Type B pancreatic cell (in vitro differentiated cells): ENCODE measurements around the gene OAT. TPM values are rescaled to one million over a fixed set of nuclear protein-coding genes. Genes with fewer than 3 reads are reported as not detected.
A peak's percentile ranks its signal among the peaks of the same experiment; 100 is the strongest.

Experiments
- DNase-seq: peaks from one replicate; pipeline ENCODE4 v3.0.0; 2021; ENCODE audit warnings: mixed read lengths; ENCODE audit not compliant: unreplicated experiment; ENCODE audit errors: extremely low spot score
- H3K27ac Mint-ChIP-seq: 2 replicates; pipeline ENCODE4 v1.8.0; 2021; ENCODE audit warnings: mild to moderate bottlenecking, mixed read lengths
- H3K27me3 Mint-ChIP-seq: 2 replicates; pipeline ENCODE4 v1.8.0; 2021; ENCODE audit warnings: mixed read lengths
- H3K36me3 Mint-ChIP-seq: 2 replicates; pipeline ENCODE4 v1.8.0; 2021; ENCODE audit warnings: mixed read lengths
- H3K4me1 Mint-ChIP-seq: one replicate; pipeline ENCODE4 v1.8.0; 2021; ENCODE audit warnings: mixed read lengths; ENCODE audit not compliant: unreplicated experiment
- H3K4me3 Mint-ChIP-seq: 2 replicates; pipeline ENCODE4 v1.8.0; 2021; ENCODE audit warnings: mild to moderate bottlenecking, mixed read lengths
- H3K9me3 Mint-ChIP-seq: 2 replicates; pipeline ENCODE4 v1.8.0; 2021; ENCODE audit warnings: mixed read lengths
- total RNA-seq: library from RNA; stranded (reverse); gene quantifications from 2 replicates; pipeline ENCODE4 v1.2.1, GENCODE V29; 2021; ENCODE audit warnings: low replicate concordance
- TF ChIP-seq, protein P1 (sequence below): fragments of 200-600 bp; sonication (generic); conservative IDR thresholded peaks from 2 replicates; pipeline ENCODE4 v1.5.0; 2021; ENCODE audit warnings: antibody characterized with exemption, mild to moderate bottlenecking

OAT gene
- total RNA-seq, 1 donor from 2014 or later: 83.4 TPM

DNA sequence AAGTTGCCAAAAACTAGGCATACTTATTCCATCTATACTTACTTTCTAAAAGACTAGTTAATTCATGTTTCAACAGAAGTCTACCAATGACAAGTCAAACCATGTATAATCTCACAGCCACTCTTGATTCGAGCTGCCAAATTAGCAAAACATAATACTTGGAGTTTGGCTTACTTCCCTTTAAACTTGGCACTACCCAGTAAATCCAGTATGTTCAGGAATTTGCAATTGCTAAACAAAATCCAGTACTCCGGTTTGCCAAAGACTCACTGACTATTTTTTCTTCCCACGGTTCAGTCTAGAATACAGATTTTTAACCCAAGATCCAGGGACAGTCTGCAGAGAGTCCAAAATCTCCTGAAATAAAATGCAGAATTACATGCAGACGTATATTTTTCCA lies 4.6 kb downstream of the OAT start:
- TF ChIP-seq, protein P1, sequence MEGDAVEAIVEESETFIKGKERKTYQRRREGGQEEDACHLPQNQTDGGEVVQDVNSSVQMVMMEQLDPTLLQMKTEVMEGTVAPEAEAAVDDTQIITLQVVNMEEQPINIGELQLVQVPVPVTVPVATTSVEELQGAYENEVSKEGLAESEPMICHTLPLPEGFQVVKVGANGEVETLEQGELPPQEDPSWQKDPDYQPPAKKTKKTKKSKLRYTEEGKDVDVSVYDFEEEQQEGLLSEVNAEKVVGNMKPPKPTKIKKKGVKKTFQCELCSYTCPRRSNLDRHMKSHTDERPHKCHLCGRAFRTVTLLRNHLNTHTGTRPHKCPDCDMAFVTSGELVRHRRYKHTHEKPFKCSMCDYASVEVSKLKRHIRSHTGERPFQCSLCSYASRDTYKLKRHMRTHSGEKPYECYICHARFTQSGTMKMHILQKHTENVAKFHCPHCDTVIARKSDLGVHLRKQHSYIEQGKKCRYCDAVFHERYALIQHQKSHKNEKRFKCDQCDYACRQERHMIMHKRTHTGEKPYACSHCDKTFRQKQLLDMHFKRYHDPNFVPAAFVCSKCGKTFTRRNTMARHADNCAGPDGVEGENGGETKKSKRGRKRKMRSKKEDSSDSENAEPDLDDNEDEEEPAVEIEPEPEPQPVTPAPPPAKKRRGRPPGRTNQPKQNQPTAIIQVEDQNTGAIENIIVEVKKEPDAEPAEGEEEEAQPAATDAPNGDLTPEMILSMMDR: no peak
- Mint-ChIP-seq H3K4me3 (no peak overlapping the region), H3K27ac (no peak overlapping the region), H3K9me3 (no peaks in the 10 kb centered on the region), H3K36me3 (peaks cover 20% of the 10 kb centered on the region), H3K4me1 (peaks cover 12% of the 10 kb centered on the region), H3K27me3 (no peaks in the 10 kb centered on the region)
- DNase-seq: no peak

DNA sequence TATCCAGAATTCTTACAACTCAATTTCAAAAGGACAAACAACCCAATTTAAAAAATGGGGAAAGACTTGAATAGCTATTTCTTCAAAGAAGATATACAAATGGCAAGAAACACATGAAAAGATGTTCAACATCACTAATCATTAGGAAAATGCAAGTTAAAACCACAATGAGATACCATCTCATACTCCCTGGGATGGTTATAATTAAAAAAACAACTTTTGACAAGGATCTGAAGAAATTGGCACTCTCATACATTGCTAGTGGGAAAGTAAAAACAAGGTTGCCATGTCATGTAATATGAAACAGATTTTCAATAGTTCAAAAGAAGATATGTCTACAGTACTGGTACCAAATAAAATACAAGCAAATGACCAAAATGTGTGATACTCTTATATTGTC lies 9.0 kb downstream of the OAT start:
- Mint-ChIP-seq H3K4me1 (no peaks in the 10 kb centered on the region), H3K9me3 (no peaks in the 10 kb centered on the region), H3K4me3 (no peak overlapping the region), H3K27me3 (no peaks in the 10 kb centered on the region), H3K27ac (no peak overlapping the region), H3K36me3 (peaks cover 32% of the 10 kb centered on the region)
- TF ChIP-seq, protein P1: no peak
- DNase-seq: no peak

DNA sequence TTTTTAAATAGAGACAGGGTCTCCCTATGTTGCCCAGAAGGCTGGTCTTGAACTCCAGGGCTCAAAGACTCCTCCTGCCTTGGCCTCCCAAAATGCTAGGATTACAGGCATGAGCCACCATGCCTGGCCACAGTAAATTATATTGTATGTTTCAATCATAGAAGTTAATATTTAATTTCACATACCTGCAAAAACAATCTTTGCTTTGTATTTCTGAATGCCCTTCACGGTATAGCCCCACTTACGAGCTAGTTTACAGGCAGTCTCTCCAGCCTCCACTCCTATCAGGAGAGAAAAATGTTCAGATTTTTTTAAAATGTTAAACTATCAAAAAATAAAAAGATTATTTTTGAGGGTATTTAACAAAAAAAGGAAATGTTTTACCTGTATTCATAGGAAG lies 10.4 kb downstream of the OAT start:
- H3K4me3 Mint-ChIP-seq: no peak overlapping the region
- no peaks in the 10 kb centered on the region for H3K27me3 Mint-ChIP-seq
- TF ChIP-seq, protein P1: no peak
- H3K36me3 Mint-ChIP-seq: peaks cover 33% of the 10 kb centered on the region
- DNase-seq: no peak
- no peaks in the 10 kb centered on the region for H3K9me3 Mint-ChIP-seq
- H3K27ac Mint-ChIP-seq: no peak overlapping the region
- H3K4me1 Mint-ChIP-seq: peaks cover 4% of the 10 kb centered on the region

DNA sequence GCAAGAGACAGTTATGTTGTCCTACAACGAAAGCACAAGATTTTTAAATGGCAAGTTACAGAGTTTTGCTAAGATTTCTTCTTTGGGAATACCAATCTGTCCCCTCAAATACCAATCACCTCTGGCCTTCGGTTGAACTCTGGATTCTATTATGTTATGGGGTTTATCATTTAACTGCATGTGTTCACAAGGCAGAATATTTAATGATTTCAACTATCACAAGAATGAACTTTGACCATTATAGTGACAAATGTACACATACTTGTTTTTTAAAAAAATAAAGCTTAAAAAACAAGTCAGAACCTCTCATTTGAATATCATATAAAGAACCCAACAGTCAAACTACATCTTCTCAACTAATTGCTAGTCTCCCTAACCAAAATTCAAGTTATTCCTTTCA lies 11.3 kb downstream of the OAT start:
- DNase-seq: no peak
- TF ChIP-seq, protein P1: no peak
- H3K4me3 Mint-ChIP-seq: no peak overlapping the region
- no peaks in the 10 kb centered on the region for H3K27me3 Mint-ChIP-seq
- H3K27ac Mint-ChIP-seq: no peak overlapping the region
- no peaks in the 10 kb centered on the region for H3K9me3 Mint-ChIP-seq
- peaks cover 8% of the 10 kb centered on the region for H3K4me1 Mint-ChIP-seq
- peaks cover 37% of the 10 kb centered on the region for H3K36me3 Mint-ChIP-seq

DNA sequence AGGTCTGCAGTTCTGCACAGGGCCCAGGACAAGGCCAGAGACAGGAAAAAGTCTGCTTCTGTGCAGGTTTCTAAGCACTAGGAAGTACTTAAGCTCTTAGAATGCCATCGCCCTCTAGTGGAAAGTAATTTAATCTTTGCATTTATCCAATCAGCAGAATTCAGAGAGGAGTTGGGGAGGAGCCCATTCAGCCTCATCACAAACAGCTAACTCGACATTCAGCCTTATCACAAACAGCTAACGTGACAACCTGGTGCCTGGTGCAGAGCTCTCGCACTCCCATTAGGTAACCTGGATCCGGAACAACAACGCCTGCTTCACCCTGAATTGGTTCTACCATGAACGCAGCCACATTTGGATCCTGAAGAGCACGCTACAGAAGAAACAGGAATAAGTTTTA lies 15.2 kb downstream of the OAT start:
- Mint-ChIP-seq H3K27ac (peak overlapping the region; percentile 68), H3K4me3 (no peak overlapping the region), H3K27me3 (no peaks in the 10 kb centered on the region), H3K36me3 (peaks cover 32% of the 10 kb centered on the region), H3K9me3 (no peaks in the 10 kb centered on the region), H3K4me1 (peaks cover 8% of the 10 kb centered on the region)
- no peak for DNase-seq
- TF ChIP-seq, protein P1: peak; percentile 80

DNA sequence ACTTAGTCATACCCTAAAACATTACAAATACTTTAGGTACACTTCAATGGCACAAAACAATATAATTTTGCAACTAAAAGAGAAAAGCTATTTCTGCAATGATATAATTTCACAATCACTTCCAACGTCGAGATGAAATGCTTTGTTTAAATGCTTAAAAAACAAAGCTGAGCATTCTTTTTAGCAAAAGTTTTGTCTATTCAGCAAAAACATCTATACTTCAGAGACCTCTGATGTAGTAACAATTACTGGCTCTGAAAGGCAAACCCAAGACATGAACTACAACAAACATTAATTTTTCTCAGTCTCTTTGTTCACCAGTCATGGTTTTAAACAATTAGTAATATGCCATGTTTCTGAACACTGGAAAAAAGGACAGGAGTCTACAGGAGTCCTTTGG lies 16.4 kb downstream of the OAT start:
- TF ChIP-seq, protein P1: no peak
- no peak overlapping the region for H3K4me3 Mint-ChIP-seq
- no peaks in the 10 kb centered on the region for H3K27me3 Mint-ChIP-seq
- peaks cover 8% of the 10 kb centered on the region for H3K4me1 Mint-ChIP-seq
- H3K27ac Mint-ChIP-seq: no peak overlapping the region
- DNase-seq: no peak
- peaks cover 30% of the 10 kb centered on the region for H3K36me3 Mint-ChIP-seq
- no peaks in the 10 kb centered on the region for H3K9me3 Mint-ChIP-seq
